PC-9 (cell line): Measurements from ENCODE around the gene TMEM272. TPM values are rescaled to one million over a fixed set of nuclear protein-coding genes. Genes with fewer than 3 reads are reported as not detected.

Source experiments
- BruUV-seq: library from RNA; stranded (reverse); fragments of 400-500 nt; replicated peaks from 2 replicates; lab custom pipeline; 2021; lab: Mats Ljungman, UMichigan
- CTCF ChIA-PET: fragments of 300-600 bp; sonication (Branson Sonifier 250); formaldehyde crosslinking; loops from one replicate; lab custom pipeline; 2022; ENCODE audit warnings: antibody characterized with exemption; lab: Charles Lee
- POLR2A ChIA-PET: fragments of 300-600 bp; sonication (Branson Sonifier 250); formaldehyde crosslinking; loops from one replicate; lab custom pipeline; 2022; ENCODE audit warnings: antibody characterized with exemption; ENCODE audit not compliant: unreplicated experiment; lab: Charles Lee
- DNase-seq, 2 experiments: peaks; one replicate each; pipeline versions ENCODE4 v3.0.0 to v3.0.0-alpha.2; 2015 to 2022; ENCODE audit warnings: mixed read lengths in 1 of 2
- H2AFZ ChIP-seq: fragments of 200-600 bp; sonication (generic); 2 replicates; pipeline ENCODE4 v1.8.1; 2017; ENCODE audit warnings: antibody characterized with exemption
- H3F3A ChIP-seq: fragments of 200-600 bp; sonication (generic); 2 replicates; pipeline ENCODE4 v1.8.1; 2017; ENCODE audit warnings: antibody characterized with exemption, mild to moderate bottlenecking, low read depth; ENCODE audit not compliant: insufficient read depth
- H3K27ac ChIP-seq: fragments of 200-600 bp; sonication (generic); 2 replicates; pipeline ENCODE4 v1.6.1; 2016; ENCODE audit warnings: mixed run types
- H3K27me3 ChIP-seq: fragments of 200-600 bp; sonication (generic); 2 replicates; pipeline ENCODE4 v1.6.1; 2016; ENCODE audit warnings: low read depth, mixed run types; ENCODE audit not compliant: insufficient read depth
- H3K36me3 ChIP-seq: fragments of 200-600 bp; sonication (generic); 2 replicates; pipeline ENCODE4 v1.6.1; 2016; ENCODE audit warnings: low read depth, mixed run types
- H3K4me1 ChIP-seq: fragments of 200-600 bp; sonication (generic); replicated peaks from 2 replicates; pipeline ENCODE4 v1.6.1; 2016; ENCODE audit warnings: mixed run types; ENCODE audit not compliant: insufficient read depth
- H3K4me2 ChIP-seq: fragments of 200-600 bp; sonication (generic); 2 replicates; pipeline ENCODE4 v1.6.1; 2017; ENCODE audit warnings: mixed run types
- H3K4me3 ChIP-seq: fragments of 200-600 bp; sonication (generic); 2 replicates; pipeline ENCODE4 v1.6.1; 2016; ENCODE audit warnings: mixed run types
- H3K79me2 ChIP-seq: fragments of 200-600 bp; sonication (generic); 2 replicates; pipeline ENCODE4 v1.6.1; 2017; ENCODE audit warnings: low read depth, mixed run types
- H3K9me2 ChIP-seq: fragments of 200-600 bp; sonication (generic); 2 replicates; pipeline ENCODE4 v1.8.1; 2017; ENCODE audit warnings: mild to moderate bottlenecking; ENCODE audit not compliant: insufficient read depth
- H3K9me3 ChIP-seq: fragments of 200-600 bp; sonication (generic); 2 replicates; pipeline ENCODE4 v1.8.1; 2016; ENCODE audit warnings: low read depth; ENCODE audit not compliant: insufficient read depth
- H4K20me1 ChIP-seq: fragments of 200-600 bp; sonication (generic); 2 replicates; pipeline ENCODE4 v1.8.1; 2017; ENCODE audit not compliant: insufficient read depth
- CTCF ChIP-seq: fragments of 200-600 bp; sonication (generic); conservative IDR thresholded peaks from 2 replicates; pipeline ENCODE4 v1.6.1; 2017; ENCODE audit warnings: mixed run types, antibody characterized with exemption, mild to moderate bottlenecking, moderate library complexity
- EZH2 ChIP-seq: fragments of 200-600 bp; sonication (generic); IDR thresholded peaks from 2 replicates; pipeline ENCODE4 v1.8.0; 2017; ENCODE audit warnings: antibody characterized with exemption, low read depth
- intact Hi-C: fragments of 100-400 bp; cut with micrococcal nuclease; formaldehyde crosslinking; loops from one replicate; pipeline ENCODE4 v1.10.0; 2022; ENCODE audit not compliant: unreplicated experiment
- total RNA-seq: library from RNA; stranded (reverse); gene quantifications from 2 replicates; pipeline ENCODE4 v1.2.3, GENCODE V29; 2021

The TMEM272 gene
- total RNA-seq, 1 experiment from 2014 or later: not detected

DNA sequence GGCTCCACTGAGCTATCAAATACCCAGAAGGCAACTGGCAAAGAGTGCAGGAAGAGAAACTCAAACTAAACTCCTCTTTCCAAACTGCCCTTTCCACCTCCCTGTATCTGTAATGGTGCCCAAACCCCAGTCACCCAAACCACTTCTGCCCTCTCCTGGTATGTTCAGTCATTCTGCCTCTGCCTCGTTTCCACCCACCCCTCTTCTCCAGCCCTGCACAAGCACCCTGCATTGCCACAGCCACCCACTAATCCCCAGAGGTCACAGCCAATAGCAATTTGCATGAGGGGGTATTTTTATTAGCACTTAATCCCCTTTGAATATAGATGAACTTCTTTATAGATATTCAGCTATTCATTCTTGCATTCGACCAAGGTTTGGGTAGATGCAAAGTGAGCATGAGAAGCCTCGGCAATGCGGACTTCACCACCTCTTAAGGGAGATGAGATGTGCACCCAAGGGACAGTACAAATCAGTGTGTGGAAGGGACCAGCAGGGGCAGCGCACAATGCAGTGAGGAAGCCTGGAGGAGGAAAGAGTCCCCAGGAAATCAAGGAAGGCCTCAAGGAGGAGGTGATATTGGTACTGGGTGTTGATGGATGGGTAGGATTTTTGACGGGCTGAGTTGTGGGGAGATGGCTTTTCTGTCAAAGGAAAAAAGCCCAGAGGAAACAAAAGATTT is 12.4 kb downstream of the TMEM272 start:
- no peaks in the 10 kb centered on the region for H3K9me3 ChIP-seq
- no peak overlapping the region for H3K4me2 ChIP-seq
- intact Hi-C loops: no loop called here
- peak in 1 of 2 experiments; percentile 7 for DNase-seq
- BruUV-seq: no TSS peak
- no peaks in the 10 kb centered on the region for H3K36me3 ChIP-seq
- H3K79me2 ChIP-seq: no peaks in the 10 kb centered on the region
- peaks cover 74% of the 10 kb centered on the region for H3K27me3 ChIP-seq
- ChIA-PET POLR2A (interaction anchor here (0.6 kb wide), 1 partner anchor 707 kb away, joined by 3 read pairs; no protein-coding TSS in a partner anchor), CTCF (no interaction called here)
- no peak overlapping the region for H2AFZ ChIP-seq
- no peak overlapping the region for H3K27ac ChIP-seq
- no peaks in the 10 kb centered on the region for H3K4me1 ChIP-seq
- no peak overlapping the region for H3K4me3 ChIP-seq
- no peaks in the 10 kb centered on the region for H3F3A ChIP-seq
- no peak for TF ChIP-seq EZH2
- peak; percentile 33; the same call in 1 of the 2 replicates for TF ChIP-seq CTCF
- no peaks in the 10 kb centered on the region for H3K9me2 ChIP-seq
- no peaks in the 10 kb centered on the region for H4K20me1 ChIP-seq

GRCh38 chr13:51831519-51831918 is 13.5 kb downstream of the TMEM272 start:
- Histone ChIP-seq H3K27me3 (peaks cover 82% of the 10 kb centered on the region), H3F3A (no peaks in the 10 kb centered on the region), H3K36me3 (no peaks in the 10 kb centered on the region), H3K27ac (no peak overlapping the region), H3K4me1 (no peaks in the 10 kb centered on the region), H2AFZ (no peak overlapping the region), H3K9me2 (no peaks in the 10 kb centered on the region), H3K9me3 (no peaks in the 10 kb centered on the region), H4K20me1 (no peaks in the 10 kb centered on the region), H3K4me3 (no peak overlapping the region), H3K79me2 (no peaks in the 10 kb centered on the region), H3K4me2 (no peak overlapping the region)
- BruUV-seq: no TSS peak
- ChIA-PET CTCF (no interaction called here), POLR2A (no interaction called here)
- intact Hi-C loops: no loop called here
- no peak for DNase-seq
- TF ChIP-seq EZH2 (no peak), CTCF (no peak)

- H3K4me2 ChIP-seq: no peak overlapping the region
- H3K9me3 ChIP-seq: no peaks in the 10 kb centered on the region
- DNase-seq: no peak
- H3K79me2 ChIP-seq: no peaks in the 10 kb centered on the region
- no peaks in the 10 kb centered on the region for H3K4me1 ChIP-seq
- H3F3A ChIP-seq: no peaks in the 10 kb centered on the region
- intact Hi-C loops: no loop called here
- ChIA-PET POLR2A (no interaction called here), CTCF (interaction anchor here (0.6 kb wide), 1 partner anchor 517 kb away, joined by 7 read pairs; no protein-coding TSS in a partner anchor)
- peaks cover 81% of the 10 kb centered on the region for H3K27me3 ChIP-seq
- H3K9me2 ChIP-seq: no peaks in the 10 kb centered on the region
- no TSS peak for BruUV-seq
- no peaks in the 10 kb centered on the region for H4K20me1 ChIP-seq
- H2AFZ ChIP-seq: no peak overlapping the region
- TF ChIP-seq CTCF (no peak), EZH2 (no peak)
- H3K36me3 ChIP-seq: no peaks in the 10 kb centered on the region
- no peak overlapping the region for H3K4me3 ChIP-seq
- no peak overlapping the region for H3K27ac ChIP-seq
These were observed 15.4 kb downstream of the TMEM272 start for GRCh38 chr13:51829568-51829899.
